ENCODE results near the gene AVPR1B.

DNA sequence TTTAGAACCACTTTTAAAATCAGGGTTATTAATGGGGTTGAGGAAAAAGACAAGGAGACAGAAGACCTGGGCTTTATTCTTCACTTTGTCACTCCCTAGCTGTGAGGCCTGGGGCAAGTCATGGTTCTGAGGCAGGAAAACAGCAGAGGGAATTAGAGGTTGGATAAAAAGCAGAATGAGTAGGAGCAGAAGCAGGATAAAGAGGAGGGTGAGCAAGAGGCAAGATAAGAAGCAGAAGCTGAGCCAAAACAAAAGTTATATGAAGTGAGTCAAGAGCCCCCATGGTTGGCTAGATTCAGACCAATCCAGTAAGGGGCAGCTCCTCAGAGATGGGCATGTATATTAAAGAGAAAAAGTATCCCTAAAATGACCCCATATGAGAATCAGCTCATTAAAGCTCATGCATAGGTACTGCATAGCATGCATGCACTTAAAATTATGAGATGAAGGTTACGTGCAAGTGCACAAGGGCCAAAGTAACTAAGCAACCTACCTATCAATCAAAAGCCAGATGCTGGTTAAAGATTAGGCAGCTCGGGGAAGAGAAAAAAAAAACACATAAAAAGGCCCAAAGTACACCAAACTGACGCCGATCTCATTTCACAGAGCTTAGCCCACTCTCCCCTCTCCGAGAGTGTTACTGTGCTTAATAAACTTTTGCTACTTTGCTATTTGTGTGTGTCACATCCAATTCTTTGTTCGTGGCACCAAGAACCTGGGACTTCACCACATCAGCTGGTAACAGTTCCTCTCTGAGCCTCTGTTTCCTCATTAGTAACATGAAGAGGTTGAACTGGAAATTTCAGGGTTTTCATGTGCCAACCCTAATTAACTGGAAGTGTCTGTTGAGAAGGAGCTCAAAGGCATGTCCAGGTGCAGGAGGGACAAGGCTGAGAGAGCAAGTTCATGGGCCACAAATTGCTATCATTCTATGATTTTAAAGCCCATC is 2.2 kb downstream of the AVPR1B start:
- TF ChIP-seq POLR2A (IDR thresholded peaks at IDR 0.05; ENCODE audit: low read length) (no peak), GATA1 (IDR thresholded peaks at IDR 0.05; ENCODE audit: low read depth, low read length) (no peak)
